NCI-H2107 treated with DMSO at 0.1 percent for 48 hours (cell line): ENCODE results near the gene LDAF1.
A peak's percentile ranks its signal among the peaks of the same experiment; 100 is the strongest.
"Not testable (repeated sequence)": the region's sequence is repeated elsewhere in the genome, so short reads cannot be mapped to it uniquely, and the experiment has no call there.

ENCODE experiments used
- DNase-seq: peaks from one replicate; lab custom pipeline; 2025; ENCODE audit not compliant: unreplicated experiment; lab: John Stamatoyannopoulos, UW

Gene LDAF1

GRCh38 chr16:21161211-21161610, 2.7 kb downstream of the LDAF1 start:
- no peak for DNase-seq

GRCh38 chr16:21162661-21163151, 4.2 kb downstream of the LDAF1 start:
- peak; percentile 14 for DNase-seq

GRCh38 chr16:21163576-21163975, 5.1 kb downstream of the LDAF1 start:
- DNase-seq, result no peak

GRCh38 chr16:21164521-21165168, 6.2 kb downstream of the LDAF1 start:
- no peak for DNase-seq

DNA sequence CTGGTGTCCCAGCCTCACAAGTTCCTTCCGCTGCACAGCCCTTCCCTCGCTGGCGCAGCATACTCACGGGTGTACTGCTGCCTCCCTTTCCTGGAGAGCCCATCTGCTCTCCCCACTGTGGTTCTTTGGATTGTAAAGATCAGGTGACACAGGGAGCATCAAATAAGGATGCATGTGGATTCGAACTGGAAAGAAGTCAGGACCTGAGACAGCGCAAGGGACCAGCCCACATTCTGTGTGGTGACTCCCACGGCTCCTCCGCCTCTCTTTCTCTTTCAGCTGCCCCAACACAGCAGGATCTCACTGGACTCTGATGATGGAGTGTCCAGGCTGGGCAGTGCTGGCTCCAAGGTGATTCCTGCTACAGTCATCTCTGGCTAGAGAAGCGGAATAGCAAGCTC, 8.1 kb downstream of the LDAF1 start:
- no peak for DNase-seq

DNA sequence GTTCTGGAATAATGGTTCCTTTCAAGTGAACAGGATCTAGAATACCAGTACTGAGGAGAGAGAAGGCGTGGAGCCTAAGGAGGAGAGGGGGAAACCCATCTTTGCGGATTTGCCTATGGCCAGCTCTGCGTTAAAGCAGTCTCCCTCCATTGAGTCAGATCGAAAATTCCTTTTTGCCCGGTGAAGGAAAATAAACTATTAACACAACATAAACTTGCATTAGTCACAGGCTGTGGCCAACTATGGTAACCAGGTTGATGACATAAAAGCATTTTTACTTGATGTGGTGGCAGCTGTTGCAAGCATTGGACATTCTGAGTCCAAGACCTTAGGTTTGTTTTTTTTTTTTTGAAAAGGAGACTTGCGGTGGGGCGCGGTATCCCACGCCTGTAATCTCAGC, 8.9 kb downstream of the LDAF1 start:
- no peak for DNase-seq

GRCh38 chr16:21167929-21168602, 9.6 kb downstream of the LDAF1 start:
- DNase-seq, result no peak

GRCh38 chr16:21169249-21169981, 10.9 kb downstream of the LDAF1 start:
- DNase-seq, result no peak

DNA sequence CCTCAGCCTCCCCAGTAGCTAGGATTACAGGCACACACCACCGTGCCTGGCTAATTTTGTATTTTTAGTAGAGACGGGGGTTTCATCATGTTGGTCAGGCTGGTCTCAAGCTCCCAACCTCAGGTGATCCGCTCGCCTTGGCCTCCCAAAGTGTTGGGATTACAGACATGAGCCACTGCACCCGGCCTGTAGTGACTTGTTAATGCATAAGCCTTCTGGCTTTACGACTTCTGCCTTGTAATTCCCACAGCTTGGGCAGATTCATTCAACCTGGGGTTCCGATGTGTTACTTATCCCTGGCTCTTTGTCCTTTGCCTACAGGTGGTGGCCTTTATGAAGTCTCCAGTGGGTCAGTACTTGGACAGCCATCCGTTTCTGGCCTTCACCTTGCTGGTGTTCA, 11.6 kb downstream of the LDAF1 start:
- not testable (repeated sequence) for DNase-seq

- no peak for DNase-seq
Measured at GRCh38 chr16:21172650-21173049, 14.2 kb downstream of the LDAF1 start.

- no peak for DNase-seq
Measured at GRCh38 chr16:21175397-21175796, 16.9 kb downstream of the LDAF1 start.

DNA sequence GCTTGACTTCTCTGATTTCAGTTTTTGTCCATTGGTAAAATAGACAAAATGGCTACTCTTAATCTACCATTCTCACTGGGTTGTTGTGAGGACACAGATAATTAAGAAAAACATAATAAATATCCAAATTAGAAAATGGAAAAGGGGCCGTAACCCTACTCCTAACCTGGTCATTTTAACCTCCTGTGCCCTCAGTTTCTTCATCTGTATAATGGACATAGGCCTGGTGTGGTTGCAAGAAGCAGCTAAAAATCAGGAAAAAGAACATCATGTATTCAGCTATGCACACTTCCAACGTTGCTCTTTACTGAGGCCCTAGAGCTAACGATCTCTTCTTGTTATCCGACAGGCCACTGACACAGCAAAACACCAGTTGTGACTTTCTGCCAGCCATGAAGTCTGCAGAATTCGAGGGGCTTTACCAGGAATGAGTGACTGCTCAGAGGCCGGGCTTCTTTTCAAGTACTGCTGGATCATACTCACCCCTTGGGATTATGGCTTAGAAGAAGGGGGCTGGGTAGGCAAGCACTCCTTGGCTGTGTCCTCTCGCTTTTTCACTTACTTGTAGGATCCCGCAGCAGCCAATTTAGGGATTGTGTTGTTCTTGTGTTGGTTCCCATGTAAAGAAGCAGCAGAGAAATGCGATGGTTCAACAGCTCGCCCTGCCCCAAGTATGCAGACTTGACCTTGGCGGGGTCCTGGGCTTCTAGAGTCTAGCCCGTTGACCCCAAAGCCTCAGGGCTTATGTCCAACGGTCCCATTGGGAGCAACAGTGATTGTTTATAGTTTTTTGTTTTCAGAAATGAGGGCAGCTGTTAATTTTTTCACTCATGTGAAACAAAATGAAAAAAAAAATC, 20.9 kb downstream of the LDAF1 start:
- no peak for DNase-seq

DNA sequence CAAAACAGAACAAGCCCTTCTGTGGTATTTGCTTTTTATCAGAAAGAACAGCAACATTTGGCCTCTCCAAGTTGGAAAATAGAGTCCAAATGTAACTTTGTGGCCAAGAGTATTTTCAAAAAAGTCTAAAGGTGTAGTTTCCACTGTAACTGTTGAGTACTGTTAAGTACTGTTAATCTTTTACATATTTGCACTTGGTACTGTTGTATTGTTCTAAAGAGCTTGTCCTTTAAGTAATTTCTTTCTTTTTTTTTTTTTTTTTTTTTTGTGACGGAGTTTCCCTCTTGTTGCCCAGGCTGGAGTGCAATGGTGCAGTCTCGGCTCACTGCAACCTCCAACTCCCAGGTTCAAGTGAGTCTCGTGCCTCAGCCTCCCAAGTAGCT, 21.5 kb downstream of the LDAF1 start:
- no peak for DNase-seq

- no peak for DNase-seq
Measured at GRCh38 chr16:21183995-21184394, 25.5 kb downstream of the LDAF1 start.

- DNase-seq, result no peak
Measured at GRCh38 chr16:21184834-21185233, 26.4 kb downstream of the LDAF1 start.

DNA sequence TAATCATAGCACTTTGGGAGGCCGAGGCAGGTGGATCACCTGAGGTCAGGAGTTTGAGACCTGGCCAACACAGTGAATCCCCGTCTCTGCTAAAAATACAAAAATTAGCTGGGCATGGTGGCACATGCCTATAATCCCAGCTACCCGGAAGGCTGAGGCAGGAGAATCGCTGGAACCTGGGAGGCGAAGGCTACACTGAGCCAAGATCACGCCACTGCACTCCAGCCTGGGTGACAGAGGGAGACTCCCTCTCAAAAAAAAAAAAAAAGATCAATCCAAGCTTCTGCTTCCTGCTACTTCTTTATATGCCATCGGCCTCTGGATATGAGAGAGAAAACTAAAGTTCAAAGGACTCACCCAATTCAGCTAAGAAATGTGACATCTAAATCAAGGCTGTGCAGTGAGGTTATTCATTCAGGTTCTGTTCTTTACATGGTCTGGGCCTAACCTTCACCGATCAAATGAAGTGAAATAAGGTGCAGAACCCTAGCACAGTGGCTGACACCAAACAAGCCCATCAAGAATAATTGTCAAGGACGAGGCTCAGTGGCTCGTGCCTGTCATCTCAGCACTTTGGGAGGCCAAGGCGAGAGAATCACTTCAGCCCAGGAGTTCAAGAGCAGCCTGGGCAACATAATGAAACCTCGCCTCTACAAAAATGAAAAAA, 27.3 kb downstream of the LDAF1 start:
- DNase-seq, result no peak

GRCh38 chr16:21186326-21186691, 27.8 kb downstream of the LDAF1 start:
- DNase-seq, result no peak

DNA sequence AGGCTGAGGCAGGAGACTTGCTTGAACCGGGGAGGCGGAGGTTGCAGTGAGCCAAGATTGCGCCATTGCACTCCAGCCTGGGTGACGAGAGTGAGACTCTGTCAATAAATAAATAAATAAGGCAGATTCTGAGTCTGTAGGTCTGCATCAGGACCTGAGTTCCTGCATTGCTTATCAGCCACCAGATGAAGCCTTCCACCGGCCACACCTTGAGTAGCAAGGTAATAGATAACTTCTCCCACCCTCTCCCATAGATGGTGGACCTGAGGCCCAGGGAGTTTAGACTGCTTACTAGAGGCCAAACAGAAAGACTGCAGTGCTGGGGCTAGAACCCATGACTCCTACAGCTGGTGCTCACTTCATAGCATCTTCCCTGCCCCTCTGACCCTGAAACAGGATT, 30.8 kb downstream of the LDAF1 start:
- no peak for DNase-seq

DNA sequence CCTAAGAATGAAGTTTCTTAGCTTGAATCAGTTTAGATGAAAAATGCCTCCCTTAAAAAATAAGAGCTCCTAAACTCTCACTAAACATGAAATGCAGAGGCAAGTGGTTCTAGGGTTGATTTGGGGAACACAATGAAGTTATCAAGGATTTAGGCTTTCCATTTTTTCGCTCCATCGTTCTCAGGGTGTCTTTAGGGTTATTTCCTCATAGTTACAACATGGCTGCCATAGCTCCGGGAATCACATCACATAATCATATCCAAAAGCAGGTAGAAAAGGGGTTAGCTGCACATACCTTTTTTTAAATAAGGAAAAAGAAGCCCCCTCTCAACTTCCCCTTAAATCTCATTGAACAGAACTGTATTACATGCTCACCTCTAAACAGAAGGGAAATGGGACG, 31.5 kb downstream of the LDAF1 start:
- DNase-seq, result no peak

DNA sequence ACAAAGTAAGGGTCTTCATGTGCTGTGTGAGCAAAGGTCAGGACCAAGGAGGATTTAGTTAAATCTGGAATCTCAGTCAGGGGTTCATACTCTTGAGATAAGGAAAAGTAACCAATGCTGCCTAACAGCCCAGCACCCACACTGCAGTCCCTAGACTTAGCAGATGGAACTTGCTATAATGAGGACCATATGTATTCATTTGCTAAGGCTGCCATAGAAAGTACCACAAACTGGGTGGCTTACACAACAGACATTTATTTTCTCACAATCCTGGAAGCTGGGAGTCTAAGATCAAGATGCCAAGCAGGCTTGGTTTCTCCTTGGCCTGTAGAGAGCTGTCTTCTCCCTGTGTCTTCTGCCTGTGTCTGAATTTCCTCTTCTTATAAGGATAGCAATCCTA, 32.1 kb downstream of the LDAF1 start:
- DNase-seq, result no peak

GRCh38 chr16:21192991-21193390, 34.5 kb downstream of the LDAF1 start:
- no peak for DNase-seq
